ENCODE results near the gene TAC4. TPM values are rescaled to one million over a fixed set of nuclear protein-coding genes. Genes with fewer than 3 reads are reported as not detected.

Gene TAC4
- total RNA-seq, 4 donors from 2014 or later, result not detected

DNA sequence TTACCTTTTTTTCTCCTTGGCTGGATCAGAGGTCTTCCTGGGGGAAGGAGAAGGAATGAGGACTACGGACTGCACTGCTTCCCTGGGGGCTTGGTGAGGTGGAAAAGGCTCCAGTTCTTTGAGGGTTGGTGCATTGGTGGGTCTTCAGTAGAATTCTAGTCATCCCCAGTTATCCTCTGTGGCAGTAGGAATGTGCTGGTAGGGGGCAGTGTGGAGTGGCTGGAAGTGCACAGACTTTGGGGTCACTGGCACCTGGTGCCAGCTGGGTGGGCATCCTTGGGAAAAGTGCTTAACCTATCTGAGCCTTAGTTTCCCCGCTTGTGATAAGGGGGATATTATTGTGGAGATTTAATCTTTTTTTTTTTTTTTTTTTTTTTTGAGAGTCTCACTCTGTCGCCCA is 6.3 kb downstream of the TAC4 start:
- H3K4me3 ChIP-seq, result no peak overlapping the region
- WGBS, 2 donors, result 95 to 96% methylated on average over 3 of the region's 3 CpGs
- no peaks in the 10 kb centered on the region for H3K9me3 ChIP-seq
- H3K27ac ChIP-seq, result no peak overlapping the region
- peaks cover 0 to 9% (median 0%) of the 10 kb centered on the region in 3 donors for H3K36me3 ChIP-seq
- DNase-seq (ENCODE audit: low spot score in 2 of 2), result no peak
- H3K4me1 ChIP-seq, result peaks cover 0 to 37% (median 11%) of the 10 kb centered on the region in 4 donors
- TF ChIP-seq, protein P1, sequence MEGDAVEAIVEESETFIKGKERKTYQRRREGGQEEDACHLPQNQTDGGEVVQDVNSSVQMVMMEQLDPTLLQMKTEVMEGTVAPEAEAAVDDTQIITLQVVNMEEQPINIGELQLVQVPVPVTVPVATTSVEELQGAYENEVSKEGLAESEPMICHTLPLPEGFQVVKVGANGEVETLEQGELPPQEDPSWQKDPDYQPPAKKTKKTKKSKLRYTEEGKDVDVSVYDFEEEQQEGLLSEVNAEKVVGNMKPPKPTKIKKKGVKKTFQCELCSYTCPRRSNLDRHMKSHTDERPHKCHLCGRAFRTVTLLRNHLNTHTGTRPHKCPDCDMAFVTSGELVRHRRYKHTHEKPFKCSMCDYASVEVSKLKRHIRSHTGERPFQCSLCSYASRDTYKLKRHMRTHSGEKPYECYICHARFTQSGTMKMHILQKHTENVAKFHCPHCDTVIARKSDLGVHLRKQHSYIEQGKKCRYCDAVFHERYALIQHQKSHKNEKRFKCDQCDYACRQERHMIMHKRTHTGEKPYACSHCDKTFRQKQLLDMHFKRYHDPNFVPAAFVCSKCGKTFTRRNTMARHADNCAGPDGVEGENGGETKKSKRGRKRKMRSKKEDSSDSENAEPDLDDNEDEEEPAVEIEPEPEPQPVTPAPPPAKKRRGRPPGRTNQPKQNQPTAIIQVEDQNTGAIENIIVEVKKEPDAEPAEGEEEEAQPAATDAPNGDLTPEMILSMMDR (IDR thresholded peaks at IDR 0.05), result no peak
- TF ChIP-seq EP300 (IDR thresholded peaks at IDR 0.05), result no peak
- no peak for TF ChIP-seq POLR2A (IDR thresholded peaks at IDR 0.05)
- H3K27me3 ChIP-seq, result no peaks in the 10 kb centered on the region

DNA sequence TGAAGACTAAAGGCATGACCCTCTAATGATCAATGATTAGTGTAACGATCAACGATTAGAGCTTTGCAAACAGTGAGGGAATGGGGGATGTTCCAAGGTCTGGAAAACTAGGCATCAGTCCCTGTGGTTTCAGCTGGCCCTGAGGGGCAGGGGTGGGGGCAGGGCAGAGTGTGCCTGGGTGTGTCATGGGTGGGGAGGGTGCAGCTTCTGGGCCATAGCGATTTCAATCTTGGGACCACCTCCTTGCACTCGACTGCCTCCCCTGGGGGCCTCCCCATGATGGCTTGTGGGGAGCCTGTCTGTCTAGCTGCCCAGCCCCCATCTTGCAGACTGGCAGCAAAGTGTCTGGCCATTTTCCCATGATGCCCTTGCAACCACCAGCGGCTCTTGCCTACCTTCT is 8.4 kb downstream of the TAC4 start:
- DNase-seq (ENCODE audit: low spot score in 2 of 2), result no peak
- TF ChIP-seq, protein P1 (IDR thresholded peaks at IDR 0.05), result no peak
- TF ChIP-seq EP300 (IDR thresholded peaks at IDR 0.05) (no peak), POLR2A (IDR thresholded peaks at IDR 0.05) (no peak)
- H3K4me3 ChIP-seq, result no peak overlapping the region
- H3K36me3 ChIP-seq, result peaks cover 0 to 16% (median 0%) of the 10 kb centered on the region in 3 donors
- no peaks in the 10 kb centered on the region for H3K9me3 ChIP-seq
- 59 to 70% methylated on average over 5 of the region's 5 CpGs for WGBS, 2 donors
- no peak overlapping the region for H3K27ac ChIP-seq
- peaks cover 0 to 36% (median 4%) of the 10 kb centered on the region in 4 donors for H3K4me1 ChIP-seq
- H3K27me3 ChIP-seq, result no peaks in the 10 kb centered on the region

DNA sequence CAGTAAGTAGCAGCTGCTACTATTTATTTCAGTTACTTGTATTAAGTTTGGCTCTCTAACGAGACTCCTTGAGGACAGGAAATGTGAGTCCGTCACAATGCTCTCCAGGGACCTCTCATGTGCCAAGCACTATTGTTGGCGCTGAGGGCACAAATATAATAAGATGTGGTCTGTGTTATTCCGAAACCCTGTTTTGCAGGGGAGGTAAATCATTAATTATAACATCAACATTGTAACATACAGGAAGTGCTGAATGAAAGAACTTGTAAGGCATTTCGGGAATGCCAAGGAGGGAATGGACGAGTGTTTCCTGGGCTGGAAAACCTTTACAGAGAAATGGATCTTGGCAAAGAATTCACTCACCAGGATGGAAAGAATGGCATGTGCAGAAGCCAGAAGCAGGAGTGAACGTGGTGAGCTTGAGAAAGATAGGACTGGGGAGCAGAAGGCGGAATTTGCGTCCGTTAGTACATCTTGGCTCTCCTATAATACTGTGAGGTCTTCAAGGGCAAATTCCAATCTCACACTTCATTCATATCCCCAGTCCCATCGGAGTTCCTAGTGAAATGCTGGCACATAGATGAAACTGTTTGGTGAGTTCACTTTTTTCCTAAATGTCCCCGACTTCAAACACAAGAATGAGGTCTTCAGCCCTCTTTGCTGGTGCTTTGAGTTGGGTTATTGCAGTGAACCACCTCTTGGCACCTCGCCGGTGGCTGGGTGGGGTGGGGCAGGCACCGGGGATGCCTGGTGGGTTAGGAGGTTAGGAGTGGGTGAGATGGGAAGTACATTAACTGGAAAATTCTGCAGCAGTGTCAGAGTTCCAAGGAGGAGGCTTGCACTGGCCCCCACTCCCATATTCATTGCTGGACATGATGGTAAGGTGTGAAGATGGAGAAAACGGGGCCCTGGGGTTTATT is 11.5 kb downstream of the TAC4 start:
- peaks cover 0 to 39% (median 4%) of the 10 kb centered on the region in 4 donors for H3K4me1 ChIP-seq
- H3K4me3 ChIP-seq, result no peak overlapping the region
- H3K27ac ChIP-seq, result peak overlapping the region in 1 of 4 donors; percentile 51
- no peaks in the 10 kb centered on the region for H3K27me3 ChIP-seq
- H3K36me3 ChIP-seq, result peaks cover 0 to 41% (median 8%) of the 10 kb centered on the region in 3 donors
- H3K9me3 ChIP-seq, result no peaks in the 10 kb centered on the region
- TF ChIP-seq POLR2A (IDR thresholded peaks at IDR 0.05) (no peak), EP300 (IDR thresholded peaks at IDR 0.05) (peak in 1 of 2 donors; percentile 50)
- 38 to 43% methylated on average over 16 of the region's 16 CpGs for WGBS, 2 donors
- DNase-seq (ENCODE audit: low spot score in 2 of 2), result no peak

DNA sequence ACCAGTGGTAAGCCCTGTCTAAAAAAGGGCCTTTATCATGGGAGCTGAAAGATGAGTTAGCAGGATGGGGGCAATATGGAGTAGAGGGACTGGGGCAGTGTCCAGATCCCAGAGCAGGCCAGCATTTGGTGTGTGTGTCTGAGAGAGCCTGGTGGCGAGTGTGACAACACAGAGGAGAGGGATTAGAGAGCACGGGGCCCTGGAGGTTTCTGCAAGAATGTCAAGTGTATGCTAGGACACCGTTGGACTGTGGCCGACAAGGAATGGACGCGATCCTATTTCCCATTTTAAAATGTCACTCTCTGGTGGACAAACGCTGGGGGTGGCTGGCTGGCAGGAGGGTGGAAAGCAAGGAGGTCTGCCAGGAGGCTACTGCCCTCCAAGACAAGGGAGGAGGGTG is 12.4 kb downstream of the TAC4 start:
- Histone ChIP-seq H3K4me1 (peaks cover 0 to 39% (median 4%) of the 10 kb centered on the region in 4 donors), H3K9me3 (no peaks in the 10 kb centered on the region), H3K27ac (peak overlapping the region in 2 of 4 donors; percentile 41 to 49), H3K36me3 (peaks cover 0 to 50% (median 8%) of the 10 kb centered on the region in 3 donors), H3K4me3 (no peak overlapping the region), H3K27me3 (no peaks in the 10 kb centered on the region)
- WGBS, 2 donors, result 90% methylated on average over 7 of the region's 7 CpGs
- TF ChIP-seq POLR2A (IDR thresholded peaks at IDR 0.05), result no peak
- TF ChIP-seq EP300 (IDR thresholded peaks at IDR 0.05), result no peak
- TF ChIP-seq, protein P1 (IDR thresholded peaks at IDR 0.05), result no peak
- DNase-seq (ENCODE audit: low spot score in 2 of 2), result no peak

DNA sequence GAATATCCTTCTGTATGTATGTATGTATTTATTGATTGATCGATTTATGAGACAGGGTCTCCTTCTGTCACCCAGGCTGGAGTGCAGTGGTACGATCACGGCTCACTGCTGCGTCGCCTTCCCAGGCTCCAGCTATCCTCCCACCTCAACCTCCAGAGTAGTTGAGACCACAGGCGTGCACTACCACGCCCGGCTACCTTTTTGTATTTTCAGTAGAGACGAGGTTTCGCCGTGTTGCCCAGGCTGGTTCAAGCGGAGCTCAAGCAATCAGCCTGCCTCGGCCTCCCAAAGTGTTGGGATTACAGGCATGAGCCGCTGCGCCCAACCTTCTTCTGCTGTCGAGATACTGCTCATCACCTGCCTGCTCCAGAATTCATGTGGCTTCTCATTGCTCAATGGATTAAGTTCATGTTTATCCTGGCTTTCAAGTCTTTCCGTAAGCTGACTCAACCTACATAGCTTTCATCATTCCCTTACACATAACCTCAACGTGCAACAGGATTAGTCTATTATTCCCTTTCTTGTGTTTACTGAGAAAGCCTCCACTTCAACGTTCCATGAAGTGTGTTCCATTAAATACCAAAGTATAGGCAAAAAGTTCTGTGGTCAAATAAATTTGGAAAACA is 13.6 kb downstream of the TAC4 start:
- H3K36me3 ChIP-seq, result peaks cover 0 to 60% (median 8%) of the 10 kb centered on the region in 3 donors
- DNase-seq (ENCODE audit: low spot score in 2 of 2), result no peak
- peaks cover 0 to 31% (median 4%) of the 10 kb centered on the region in 4 donors for H3K4me1 ChIP-seq
- H3K9me3 ChIP-seq, result no peaks in the 10 kb centered on the region
- H3K4me3 ChIP-seq, result no peak overlapping the region
- no peak overlapping the region for H3K27ac ChIP-seq
- no peaks in the 10 kb centered on the region for H3K27me3 ChIP-seq
- 96 to 97% methylated on average over 19 of the region's 19 CpGs for WGBS, 2 donors
- TF ChIP-seq EP300 (IDR thresholded peaks at IDR 0.05) (no peak), POLR2A (IDR thresholded peaks at IDR 0.05) (no peak)
- TF ChIP-seq, protein P1 (IDR thresholded peaks at IDR 0.05), result no peak

Measured in tibial nerve (tissue), 4 donors.